HG03565 (cell line): ENCODE results near the gene ANKS1A.

Experiments
- ATAC-seq: cut with Tn5 transposase; IDR thresholded peaks from one replicate; pipeline ENCODE4 v1.9.1; 2021; ENCODE audit warnings: mild to moderate bottlenecking, moderate library complexity; ENCODE audit not compliant: unreplicated experiment

ANKS1A gene

DNA sequence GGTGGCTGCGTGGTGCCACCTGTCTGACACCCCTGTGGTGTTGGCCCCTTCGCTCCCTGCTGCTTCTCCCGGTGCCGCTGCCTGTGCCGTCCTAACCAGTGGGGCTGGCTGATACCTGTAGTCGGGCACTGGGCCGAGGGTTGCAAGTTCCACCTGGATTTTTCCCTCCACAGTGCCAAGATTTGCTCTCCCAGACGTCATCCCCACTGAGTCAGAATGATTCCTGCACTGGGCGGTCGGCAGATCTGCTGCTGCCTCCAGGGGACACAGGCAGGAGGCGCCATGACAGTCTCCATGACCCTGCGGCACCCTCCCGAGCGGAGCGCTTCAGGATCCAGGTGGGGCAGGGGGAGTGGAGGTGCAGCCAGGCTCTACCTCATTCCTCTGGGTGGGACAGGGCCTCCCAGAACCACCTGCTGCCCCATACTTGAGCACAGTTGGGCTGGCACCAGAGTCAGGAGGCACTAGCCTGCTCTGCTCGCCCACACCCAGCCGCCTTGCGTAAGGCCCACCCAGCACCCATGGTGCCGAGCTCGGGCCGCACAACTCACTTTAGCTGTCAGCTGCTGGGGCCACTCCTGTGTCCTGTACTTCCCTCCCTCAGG is 191.9 kb downstream of the ANKS1A start:
- no peak for ATAC-seq

- ATAC-seq = no peak
Observed at GRCh38 chr6:35081426-35081851, 192.4 kb downstream of the ANKS1A start.

DNA sequence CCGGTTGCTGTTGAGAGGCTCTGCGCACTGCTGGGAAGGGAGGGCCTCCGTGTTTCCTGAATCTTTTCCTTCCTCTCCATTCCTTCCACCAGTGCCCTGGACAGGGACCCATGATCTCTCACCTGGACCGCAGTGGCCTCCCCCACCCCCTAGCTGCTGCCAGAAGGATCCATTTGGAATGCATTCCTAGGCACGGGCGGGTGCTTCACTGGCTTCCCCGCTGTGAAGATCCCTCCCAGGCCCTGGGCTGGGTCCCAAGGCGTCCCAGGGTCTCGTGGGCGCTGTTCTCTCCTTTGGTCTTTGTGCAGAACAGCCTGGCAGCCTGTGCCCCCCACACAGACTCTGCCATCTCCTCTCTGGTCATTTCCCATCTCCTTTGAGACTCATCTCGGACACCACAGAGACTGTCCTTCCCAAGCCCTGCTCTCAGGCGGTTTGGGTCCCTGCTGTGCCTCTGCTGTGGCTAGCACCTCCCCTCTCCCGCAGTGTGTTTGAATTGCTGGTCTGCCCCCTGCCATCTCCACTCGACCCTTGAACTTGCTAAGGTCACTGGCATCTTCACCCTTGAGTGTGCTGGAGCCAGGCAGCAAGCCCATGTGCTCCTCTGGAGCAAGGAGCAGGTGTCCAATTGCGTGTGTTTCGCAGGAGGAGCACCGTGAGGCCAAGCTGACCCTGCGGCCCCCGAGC is 193.1 kb downstream of the ANKS1A start:
- ATAC-seq = no peak

- ATAC-seq = no peak
Observed at GRCh38 chr6:35082733-35083403, 193.8 kb downstream of the ANKS1A start.

- ATAC-seq = no peak
Observed at GRCh38 chr6:35083507-35083906, 194.5 kb downstream of the ANKS1A start.

- ATAC-seq = no peak
Observed at GRCh38 chr6:35084041-35084491, 195.0 kb downstream of the ANKS1A start.

GRCh38 chr6:35084511-35085203 is 195.6 kb downstream of the ANKS1A start:
- ATAC-seq = no peak

DNA sequence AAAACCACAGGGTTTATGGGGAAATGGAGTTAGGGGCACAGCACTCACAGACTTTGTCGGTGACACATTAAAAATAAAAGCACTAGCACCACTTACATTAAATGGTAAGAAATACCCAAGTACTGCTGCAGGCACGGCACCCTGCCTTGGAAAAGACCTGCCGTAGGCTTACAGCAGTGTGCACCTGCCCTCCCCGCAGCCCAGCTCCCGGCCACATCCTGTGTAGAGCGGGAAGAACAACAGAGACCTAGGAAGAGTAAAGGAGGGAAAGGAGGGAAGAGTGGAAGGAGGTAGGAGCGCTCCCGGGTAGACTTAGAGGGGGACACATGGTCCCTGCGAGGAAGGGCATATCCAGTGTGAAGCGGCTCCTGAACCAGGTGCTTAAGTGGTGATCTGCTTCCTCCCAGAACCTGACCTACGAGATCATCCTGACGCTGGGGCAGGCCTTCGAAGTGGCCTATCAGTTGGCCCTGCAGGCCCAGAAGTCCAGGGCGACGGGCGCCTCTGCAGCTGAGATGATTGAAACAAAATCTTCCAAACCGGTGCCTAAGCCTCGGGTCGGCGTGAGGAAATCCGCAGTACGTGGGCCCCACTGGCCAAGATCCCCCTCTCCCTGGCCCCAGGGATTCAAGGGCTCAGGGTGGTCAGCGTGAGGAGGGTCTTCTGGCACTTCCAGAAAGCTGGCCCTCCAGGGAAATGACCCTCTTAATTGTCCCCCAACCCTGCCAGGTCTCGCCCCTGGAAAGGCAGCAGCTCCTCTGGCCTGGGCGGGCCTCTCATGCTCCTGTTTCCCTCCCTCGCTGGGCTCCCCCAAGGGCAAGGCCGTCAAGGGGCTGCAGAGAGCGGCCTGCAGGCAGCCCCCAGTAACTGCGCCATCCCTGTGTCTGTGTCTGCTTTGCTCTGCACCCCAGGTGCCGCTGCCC is 196.6 kb downstream of the ANKS1A start:
- no peak for ATAC-seq

- ATAC-seq = no peak
Observed at GRCh38 chr6:35086282-35086632, 197.2 kb downstream of the ANKS1A start.

- no peak for ATAC-seq
Observed at GRCh38 chr6:35086636-35087360, 197.7 kb downstream of the ANKS1A start.

DNA sequence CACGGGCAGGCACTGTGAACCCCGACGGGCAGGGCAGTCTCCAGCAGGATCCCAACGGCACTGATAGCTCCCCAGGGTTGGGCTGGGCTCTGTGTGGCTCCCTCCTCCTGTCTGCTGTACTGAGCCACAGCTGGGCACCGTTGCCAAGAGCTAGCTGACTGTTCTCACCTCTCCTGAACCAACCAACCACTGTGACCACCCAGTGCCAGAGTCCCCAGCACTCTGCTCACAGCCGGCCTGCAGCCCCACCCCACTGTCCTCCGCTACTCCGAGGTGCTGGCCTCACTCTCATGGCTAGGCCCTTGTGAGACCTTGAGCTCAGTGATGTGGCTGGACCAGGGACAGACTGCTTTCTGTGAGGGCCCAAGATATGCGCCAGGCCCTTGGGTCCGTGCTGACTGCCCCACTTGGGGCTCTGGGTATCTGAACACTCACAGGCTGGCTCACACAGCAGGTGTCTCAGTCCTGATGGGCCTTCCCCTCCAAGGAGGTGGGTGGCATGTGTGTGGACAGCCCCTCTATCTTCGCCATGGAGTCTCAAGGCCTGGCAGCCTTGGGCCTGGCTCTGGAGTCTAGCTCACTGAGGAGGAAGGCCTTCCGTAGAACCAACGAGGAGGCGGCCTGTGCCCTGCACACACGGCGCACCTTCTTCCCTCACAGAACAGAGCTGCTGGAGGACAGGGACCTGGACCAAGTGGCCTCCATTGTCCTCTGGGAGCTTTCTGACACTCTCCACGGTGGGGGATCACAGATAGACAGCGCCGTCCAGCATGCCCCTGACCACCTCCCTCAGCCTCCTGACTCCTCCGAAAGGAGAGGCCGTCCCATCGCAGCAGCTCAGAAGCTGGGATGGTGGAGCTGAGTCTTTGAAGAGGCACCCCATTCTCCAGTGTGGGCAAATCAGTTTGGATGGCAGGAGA is 198.6 kb downstream of the ANKS1A start:
- ATAC-seq = no peak

GRCh38 chr6:35088281-35089215 is 199.5 kb downstream of the ANKS1A start:
- no peak for ATAC-seq

DNA sequence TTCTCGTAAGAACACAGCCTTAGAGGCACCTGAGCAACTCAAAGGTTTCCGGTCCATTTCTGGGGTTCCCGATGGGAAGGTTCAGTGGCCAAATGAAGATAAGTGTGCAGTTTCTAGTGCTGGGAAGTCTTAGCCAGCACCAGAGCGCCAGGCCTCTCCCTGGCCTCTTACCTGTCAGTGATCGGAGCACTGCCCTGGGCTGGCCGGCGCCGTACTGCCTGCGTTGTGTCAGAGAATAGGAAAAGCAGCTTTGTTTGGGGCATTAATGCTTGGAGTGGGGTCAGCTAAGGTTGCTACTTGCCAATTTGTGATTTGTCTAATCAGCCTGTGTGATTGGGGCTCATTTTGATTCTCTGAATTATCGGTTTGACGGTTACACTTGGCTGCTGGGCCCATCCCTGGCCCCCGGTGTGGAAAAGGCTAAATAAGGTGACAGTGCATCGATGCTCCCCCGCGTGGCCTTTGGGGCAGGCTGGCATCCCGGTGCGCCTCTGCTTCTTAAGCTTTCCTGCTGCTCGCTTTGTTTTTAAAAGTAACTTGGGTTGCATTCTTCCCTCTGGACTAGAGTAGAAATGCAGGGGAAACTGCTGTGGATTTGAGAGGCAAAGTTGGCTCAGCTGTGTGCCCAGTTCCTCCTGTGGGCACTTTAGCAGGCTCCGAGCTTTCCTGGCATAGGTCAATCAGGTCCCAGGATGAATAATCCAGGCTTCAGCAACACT is 200.3 kb downstream of the ANKS1A start:
- no peak for ATAC-seq

GRCh38 chr6:35089935-35090505 is 201.0 kb downstream of the ANKS1A start:
- no peak for ATAC-seq

GRCh38 chr6:35090734-35091133 is 201.7 kb downstream of the ANKS1A start:
- no peak for ATAC-seq

DNA sequence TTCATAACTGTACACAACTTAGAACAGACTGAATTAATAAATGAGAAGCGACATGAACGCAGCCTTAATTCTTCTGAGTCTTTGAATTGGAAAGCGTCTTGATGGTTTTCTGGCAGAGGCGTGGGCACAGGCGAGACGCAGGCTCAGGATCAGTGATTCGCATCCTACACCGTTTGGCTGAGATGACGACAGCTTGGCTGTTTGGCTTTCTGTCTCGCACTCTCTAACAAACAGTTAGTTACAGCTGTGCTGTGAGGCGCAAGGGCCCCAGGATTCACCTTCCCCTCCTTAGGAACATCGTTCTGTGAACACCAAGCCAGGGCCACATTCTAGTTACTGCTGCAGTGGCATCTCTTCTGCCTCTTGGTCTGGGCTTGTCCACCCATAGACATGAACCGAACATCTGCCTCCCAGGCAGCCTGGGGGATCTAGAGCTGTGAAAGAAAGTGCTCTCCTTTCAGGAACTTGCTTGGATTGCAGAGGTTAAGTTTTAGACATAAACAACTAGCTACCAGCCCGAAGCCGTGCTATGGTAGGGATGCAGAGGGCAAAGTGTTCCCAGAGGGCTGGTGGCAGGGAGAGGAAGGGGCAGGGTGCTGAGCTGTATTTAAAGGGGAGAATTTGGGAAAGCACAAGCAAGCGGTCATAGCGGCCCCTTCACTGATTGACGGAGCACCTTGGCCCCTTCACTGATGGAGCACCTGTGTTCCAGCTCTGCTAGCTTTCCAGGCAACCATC is 202.5 kb downstream of the ANKS1A start:
- no peak for ATAC-seq
